ENCODE measurements around the gene LINS1. TPM values are rescaled to one million over a fixed set of nuclear protein-coding genes. Genes with fewer than 3 reads are reported as not detected.

LINS1 gene
- total RNA-seq, 2 donors from 2014 or later = 15.5 to 32.3 TPM

GRCh38 chr15:100635406-100636071, 33.6 kb upstream of the LINS1 start:
- no peaks in the 10 kb centered on the region for H3K4me1 ChIP-seq (replicated peaks)
- intact Hi-C loops (cut with DNase I) = no loop called here
- H3K4me3 ChIP-seq = no peak overlapping the region
- H3K27ac ChIP-seq = no peak overlapping the region
- no peaks in the 10 kb centered on the region for H3K27me3 ChIP-seq (replicated peaks; ENCODE audit: insufficient read depth)
- 75% methylated on average over 11 of the region's 11 CpGs for WGBS
- H3K36me3 ChIP-seq = no peaks in the 10 kb centered on the region
- no peak for DNase-seq (ENCODE audit: low spot score)
- TF ChIP-seq POLR2AphosphoS5 (IDR thresholded peaks at IDR 0.05) (no peak), POLR2A (IDR thresholded peaks at IDR 0.05) (no peak), CTCF (IDR thresholded peaks at IDR 0.05) (no peak)
- no peaks in the 10 kb centered on the region for H3K9me3 ChIP-seq

- intact Hi-C loops (cut with DNase I) = no loop called here
- Histone ChIP-seq H3K36me3 (no peaks in the 10 kb centered on the region), H3K4me3 (no peak overlapping the region), H3K27me3 (replicated peaks; ENCODE audit: insufficient read depth) (no peaks in the 10 kb centered on the region), H3K4me1 (replicated peaks) (no peaks in the 10 kb centered on the region), H3K9me3 (no peaks in the 10 kb centered on the region), H3K27ac (peak overlapping the region in 1 of 2 donors; percentile 24)
- DNase-seq (ENCODE audit: low spot score) = no peak
- 79% methylated on average over 1 of the region's 1 CpG for WGBS
- TF ChIP-seq CTCF (IDR thresholded peaks at IDR 0.05) (no peak), POLR2A (IDR thresholded peaks at IDR 0.05) (no peak), POLR2AphosphoS5 (IDR thresholded peaks at IDR 0.05) (no peak)
Measured at GRCh38 chr15:100633763-100634075, 31.7 kb upstream of the LINS1 start.

- TF ChIP-seq POLR2A (IDR thresholded peaks at IDR 0.05) = no peak
- Histone ChIP-seq H3K9me3 (no peaks in the 10 kb centered on the region), H3K4me1 (replicated peaks) (no peaks in the 10 kb centered on the region), H3K27ac (no peak overlapping the region), H3K4me3 (no peak overlapping the region), H3K27me3 (replicated peaks; ENCODE audit: insufficient read depth) (no peaks in the 10 kb centered on the region), H3K36me3 (no peaks in the 10 kb centered on the region)
- DNase-seq (ENCODE audit: low spot score) = no peak
- 78% methylated on average over 10 of the region's 10 CpGs for WGBS
- intact Hi-C loops (cut with DNase I) = no loop called here
Measured at GRCh38 chr15:100631831-100632230, 29.8 kb upstream of the LINS1 start.

GRCh38 chr15:100628746-100629145, 26.8 kb upstream of the LINS1 start:
- TF ChIP-seq POLR2A (IDR thresholded peaks at IDR 0.05) = no peak
- no peak for TF ChIP-seq POLR2AphosphoS5 (IDR thresholded peaks at IDR 0.05)
- no peak for TF ChIP-seq CTCF (IDR thresholded peaks at IDR 0.05)
- H3K9me3 ChIP-seq = no peaks in the 10 kb centered on the region
- no peak for DNase-seq (ENCODE audit: low spot score)
- WGBS = 31% methylated on average over 3 of the region's 3 CpGs
- H3K4me1 ChIP-seq (replicated peaks) = no peaks in the 10 kb centered on the region
- no peaks in the 10 kb centered on the region for H3K27me3 ChIP-seq (replicated peaks; ENCODE audit: insufficient read depth)
- no peak overlapping the region for H3K27ac ChIP-seq
- intact Hi-C loops (cut with DNase I) = loop anchor here (2.0 to 10.0 kb wide), 4 partner anchors 246 to 626 kb away; partner anchors contain the start of genes CHSY1 and LRRK1
- no peaks in the 10 kb centered on the region for H3K36me3 ChIP-seq
- no peak overlapping the region for H3K4me3 ChIP-seq

- no peaks in the 10 kb centered on the region for H3K36me3 ChIP-seq
- intact Hi-C loops (cut with DNase I) = loop anchor here (2.0 to 10.0 kb wide), 4 partner anchors 247 to 627 kb away; partner anchors contain the start of genes CHSY1 and LRRK1
- TF ChIP-seq POLR2A (IDR thresholded peaks at IDR 0.05) (no peak), CTCF (IDR thresholded peaks at IDR 0.05) (peak; percentile 69 to 95 (median 88)), POLR2AphosphoS5 (IDR thresholded peaks at IDR 0.05) (peak; percentile 66)
- 27% methylated on average over 6 of the region's 6 CpGs for WGBS
- peak; percentile 79 for DNase-seq (ENCODE audit: low spot score)
- H3K4me3 ChIP-seq = no peak overlapping the region
- no peaks in the 10 kb centered on the region for H3K9me3 ChIP-seq
- H3K27me3 ChIP-seq (replicated peaks; ENCODE audit: insufficient read depth) = no peaks in the 10 kb centered on the region
- no peaks in the 10 kb centered on the region for H3K4me1 ChIP-seq (replicated peaks)
- H3K27ac ChIP-seq = no peak overlapping the region
Measured at GRCh38 chr15:100627789-100628395, 25.9 kb upstream of the LINS1 start.
